Ovary (tissue), 9 donors: ENCODE results near the gene PSD4. TPM values are rescaled to one million over a fixed set of nuclear protein-coding genes. Genes with fewer than 3 reads are reported as not detected.

Experiments
- DNase-seq, 5 donors: peaks; one replicate each; pipeline ENCODE4 v3.0.0-alpha.2; 2019 to 2020
- H3K27ac ChIP-seq, 2 donors: fragments of 200-600 bp; one replicate each; pipeline versions ENCODE4 v1.5.1 to v1.8.0; 2019 to 2022
- H3K27me3 ChIP-seq: fragments of 200-600 bp; one replicate; pipeline ENCODE4 v1.8.0; 2022
- H3K36me3 ChIP-seq: fragments of 200-600 bp; sonication (generic); one replicate; pipeline ENCODE4 v1.5.1; 2019
- H3K4me1 ChIP-seq: one replicate; pipeline ENCODE4 v1.8.1; 2013; ENCODE audit warnings: mild to moderate bottlenecking, moderate library complexity; ENCODE audit not compliant: insufficient read depth
- H3K4me3 ChIP-seq: fragments of 200-600 bp; sonication (generic); one replicate; pipeline ENCODE4 v1.5.1; 2017
- H3K9me3 ChIP-seq, 2 donors: fragments of 200-600 bp in 1 of 2; sonication (generic) in 1 of 2; one replicate each; pipeline versions ENCODE4 v1.5.1 to v1.8.1; 2013 to 2019; ENCODE audit warnings: mild to moderate bottlenecking in 1 of 2, moderate library complexity in 1 of 2
- EP300 ChIP-seq: sonication (generic); formaldehyde crosslinking; IDR thresholded peaks from one replicate; pipeline ENCODE4 v1.6.1; 2017; ENCODE audit warnings: antibody characterized with exemption
- POLR2A ChIP-seq: fragments of 450-650 bp; IDR thresholded peaks from one replicate; pipeline ENCODE4 v1.6.1; 2017; ENCODE audit warnings: antibody characterized with exemption, mild to moderate bottlenecking, moderate library complexity
- WGBS, 3 donors: extraction: QIAGEN DNeasy Blood & Tissue Kit in 1 of 3; methylation state at CpG; one replicate each; pipeline versions ENCODE4 v1.1.5 to v1.1.7; 2013 to 2017; 5-methylcytosine and 5-hydroxymethylcytosine counted together
- intact Hi-C, 4 donors: fragments of 100-400 bp; cut with DNase I; formaldehyde crosslinking; loops; one replicate each; pipeline versions ENCODE4 v1.11.0 to v1.15.1; 2022 to 2023
- polyA plus RNA-seq, 2 donors: library from polyadenylated mRNA; stranded (reverse); fragments of 200-250 nt in 1 of 2; fragments of 350-450 nt in 1 of 2; fragmentation: Illumina TruSeq in 1 of 2; extraction: RNeasy Lipid Tissue Mini Kit (QIAGEN cat#74804) in 1 of 2; gene quantifications; one replicate each; pipeline ENCODE4 v1.2.3, GENCODE V29; 2013 to 2014
- total RNA-seq, 7 donors: library from RNA; depleted of rRNA in 2 of 7; stranded (reverse); fragments of >200 nt in 2 of 7; fragmentation: NEBNext Ultra II Directional in 3 of 7; extraction: Animal tissue kit (Norgen Biotek cat#: 25700) in 3 of 7; gene quantifications; one replicate each; pipeline versions ENCODE4 v1.1.0 to v1.2.4, GENCODE V29; 2016 to 2023
- TF ChIP-seq, protein P1 (sequence below), 3 donors: fragments of 450-650 bp in 2 of 3; fragments of 200-600 bp in 1 of 3; IDR thresholded peaks; one replicate each; pipeline versions ENCODE4 v1.5.1 to v1.8.0; 2016 to 2022; ENCODE audit warnings: antibody characterized with exemption in 3 of 3, mild to moderate bottlenecking in 1 of 3
- donor health status: DM: no; HTN: no; CAD: no; lungs with moderate emphysema.
- donor health status: DM: no; HTN: no; CAD: no.
- donor health status: Bipolar disorder and iron deficiency.
- donor health status: DM: yes; HTN: yes; CAD: no.
- donor health status: DM: no; HTN: no; CAD: no.
- donor health status: DM: yes; HTN: yes; CAD: no.

Gene PSD4
- total and polyA plus RNA-seq, 9 donors: 1.2 to 14.1 (median 3.4) TPM

- H3K4me3 ChIP-seq: no peak overlapping the region
- 80 to 84% (median 81%) methylated on average over 5 of the region's 5 CpGs for WGBS, 3 donors
- H3K27me3 ChIP-seq: no peaks in the 10 kb centered on the region
- TF ChIP-seq, protein P1, sequence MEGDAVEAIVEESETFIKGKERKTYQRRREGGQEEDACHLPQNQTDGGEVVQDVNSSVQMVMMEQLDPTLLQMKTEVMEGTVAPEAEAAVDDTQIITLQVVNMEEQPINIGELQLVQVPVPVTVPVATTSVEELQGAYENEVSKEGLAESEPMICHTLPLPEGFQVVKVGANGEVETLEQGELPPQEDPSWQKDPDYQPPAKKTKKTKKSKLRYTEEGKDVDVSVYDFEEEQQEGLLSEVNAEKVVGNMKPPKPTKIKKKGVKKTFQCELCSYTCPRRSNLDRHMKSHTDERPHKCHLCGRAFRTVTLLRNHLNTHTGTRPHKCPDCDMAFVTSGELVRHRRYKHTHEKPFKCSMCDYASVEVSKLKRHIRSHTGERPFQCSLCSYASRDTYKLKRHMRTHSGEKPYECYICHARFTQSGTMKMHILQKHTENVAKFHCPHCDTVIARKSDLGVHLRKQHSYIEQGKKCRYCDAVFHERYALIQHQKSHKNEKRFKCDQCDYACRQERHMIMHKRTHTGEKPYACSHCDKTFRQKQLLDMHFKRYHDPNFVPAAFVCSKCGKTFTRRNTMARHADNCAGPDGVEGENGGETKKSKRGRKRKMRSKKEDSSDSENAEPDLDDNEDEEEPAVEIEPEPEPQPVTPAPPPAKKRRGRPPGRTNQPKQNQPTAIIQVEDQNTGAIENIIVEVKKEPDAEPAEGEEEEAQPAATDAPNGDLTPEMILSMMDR (IDR thresholded peaks at IDR 0.05): no peak
- TF ChIP-seq POLR2A: no peak
- no peak for DNase-seq
- intact Hi-C loops: no loop called here
- no peaks in the 10 kb centered on the region for H3K9me3 ChIP-seq
- no peaks in the 10 kb centered on the region for H3K36me3 ChIP-seq
- no peak overlapping the region for H3K27ac ChIP-seq
- H3K4me1 ChIP-seq: no peaks in the 10 kb centered on the region
Observed at GRCh38 chr2:113160962-113161361, 12.8 kb upstream of the PSD4 start.

DNA sequence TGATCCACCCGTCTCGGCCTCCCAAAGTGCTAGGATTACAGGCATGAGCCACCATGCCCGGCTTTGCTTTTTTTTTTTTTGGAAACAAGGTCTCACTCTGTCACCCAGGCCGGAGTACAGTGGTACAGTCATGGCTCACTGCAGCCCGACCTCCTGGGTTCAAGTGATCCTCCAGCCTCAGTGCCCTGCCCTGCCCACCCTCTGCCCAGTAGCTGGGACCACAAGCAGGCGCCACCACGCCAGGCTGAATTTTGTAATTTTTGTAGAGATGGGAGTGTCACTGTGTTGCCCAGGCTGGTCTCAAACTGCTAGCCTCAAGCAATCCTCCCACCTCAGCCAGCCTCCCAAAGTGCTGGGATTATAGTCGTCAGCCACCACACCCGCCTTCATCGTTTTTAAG is 11.6 kb upstream of the PSD4 start:
- no peak for TF ChIP-seq POLR2A
- TF ChIP-seq EP300: no peak
- TF ChIP-seq, protein P1 (IDR thresholded peaks at IDR 0.05): no peak
- Histone ChIP-seq H3K4me3 (no peak overlapping the region), H3K4me1 (peaks cover 2% of the 10 kb centered on the region), H3K9me3 (no peaks in the 10 kb centered on the region), H3K27me3 (no peaks in the 10 kb centered on the region), H3K36me3 (no peaks in the 10 kb centered on the region), H3K27ac (no peak overlapping the region)
- intact Hi-C loops: no loop called here
- no peak for DNase-seq
- 87 to 90% (median 89%) methylated on average over 10 of the region's 10 CpGs for WGBS, 3 donors

DNA sequence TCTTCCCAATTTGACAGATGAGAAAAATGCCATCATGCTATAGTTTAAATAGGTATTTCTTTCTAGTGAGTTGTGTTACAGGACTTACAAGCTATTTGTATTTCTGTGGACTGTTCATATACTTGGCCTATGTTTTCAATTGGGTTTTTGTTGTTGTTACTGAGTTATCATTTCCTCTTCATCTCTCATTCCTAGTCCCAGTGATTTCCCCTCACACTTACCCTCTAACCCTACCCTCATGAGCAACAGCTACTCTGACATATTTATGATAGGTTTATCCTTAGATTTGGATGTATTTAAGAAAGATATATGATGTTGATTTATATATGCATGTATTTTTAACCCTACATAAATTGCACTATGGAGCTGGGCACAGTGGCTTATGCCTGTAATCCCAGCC is 10.9 kb upstream of the PSD4 start:
- H3K36me3 ChIP-seq: no peaks in the 10 kb centered on the region
- no peak for DNase-seq
- no peak overlapping the region for H3K4me3 ChIP-seq
- no peaks in the 10 kb centered on the region for H3K9me3 ChIP-seq
- H3K27me3 ChIP-seq: no peaks in the 10 kb centered on the region
- H3K27ac ChIP-seq: no peak overlapping the region
- TF ChIP-seq POLR2A: no peak
- TF ChIP-seq, protein P1 (IDR thresholded peaks at IDR 0.05): no peak
- no peak for TF ChIP-seq EP300
- intact Hi-C loops: no loop called here
- peaks cover 5% of the 10 kb centered on the region for H3K4me1 ChIP-seq

GRCh38 chr2:113164215-113164929 is 9.4 kb upstream of the PSD4 start:
- Histone ChIP-seq H3K4me1 (peaks cover 5% of the 10 kb centered on the region), H3K36me3 (no peaks in the 10 kb centered on the region), H3K9me3 (no peaks in the 10 kb centered on the region), H3K27ac (no peak overlapping the region), H3K4me3 (no peak overlapping the region), H3K27me3 (no peaks in the 10 kb centered on the region)
- intact Hi-C loops: no loop called here
- WGBS, 3 donors: 74 to 77% (median 75%) methylated on average over 11 of the region's 11 CpGs
- no peak for DNase-seq
- TF ChIP-seq POLR2A: no peak
- TF ChIP-seq, protein P1 (IDR thresholded peaks at IDR 0.05): no peak
- no peak for TF ChIP-seq EP300
